Fibroblast of skin of back (primary cell): ENCODE data around the gene MYBBP1A.
A peak's percentile ranks its signal among the peaks of the same experiment; 100 is the strongest.

Source experiments
- DNase-seq: peaks from one replicate; pipeline ENCODE4 v3.0.0-alpha.2; 2013

The MYBBP1A gene

DNA sequence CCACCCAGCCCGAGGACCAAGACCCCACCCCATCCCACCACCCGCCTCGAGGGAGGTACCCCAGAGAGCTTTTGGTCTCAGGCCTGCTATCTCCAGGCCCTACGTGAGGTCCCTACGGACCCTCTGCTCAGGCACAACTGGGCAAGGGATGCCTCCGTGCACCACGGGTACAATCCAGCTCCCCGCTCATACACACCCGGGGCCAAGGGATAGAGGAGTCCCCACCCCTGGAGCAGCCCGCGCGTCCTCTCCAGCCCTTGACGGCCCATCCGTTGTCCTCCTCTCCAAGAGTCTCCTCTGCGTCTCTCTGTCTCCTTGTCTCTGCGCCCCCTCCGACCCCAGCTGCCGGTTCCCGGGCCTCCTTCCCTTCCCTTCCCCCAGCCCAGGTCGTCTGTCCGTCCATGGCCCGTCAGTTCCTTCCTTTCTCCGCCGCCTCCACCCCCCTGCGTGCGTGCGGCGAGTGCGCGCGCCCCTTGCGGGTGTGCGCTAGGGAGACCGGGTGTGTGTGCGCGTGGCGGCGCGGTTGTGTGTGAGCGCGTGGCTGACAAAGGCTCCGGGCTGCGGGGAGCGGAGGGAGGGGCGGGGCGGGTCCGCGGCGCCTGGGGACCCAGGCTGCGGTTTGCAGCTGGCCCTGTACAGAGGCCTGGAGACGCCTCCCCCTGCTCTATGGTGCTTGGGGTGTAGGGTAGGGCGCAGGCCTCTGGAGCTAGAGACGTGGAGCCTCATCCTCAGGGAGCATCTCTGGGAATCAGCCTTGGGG lies 55.6 kb downstream of the MYBBP1A start:
- DNase-seq: no peak

DNA sequence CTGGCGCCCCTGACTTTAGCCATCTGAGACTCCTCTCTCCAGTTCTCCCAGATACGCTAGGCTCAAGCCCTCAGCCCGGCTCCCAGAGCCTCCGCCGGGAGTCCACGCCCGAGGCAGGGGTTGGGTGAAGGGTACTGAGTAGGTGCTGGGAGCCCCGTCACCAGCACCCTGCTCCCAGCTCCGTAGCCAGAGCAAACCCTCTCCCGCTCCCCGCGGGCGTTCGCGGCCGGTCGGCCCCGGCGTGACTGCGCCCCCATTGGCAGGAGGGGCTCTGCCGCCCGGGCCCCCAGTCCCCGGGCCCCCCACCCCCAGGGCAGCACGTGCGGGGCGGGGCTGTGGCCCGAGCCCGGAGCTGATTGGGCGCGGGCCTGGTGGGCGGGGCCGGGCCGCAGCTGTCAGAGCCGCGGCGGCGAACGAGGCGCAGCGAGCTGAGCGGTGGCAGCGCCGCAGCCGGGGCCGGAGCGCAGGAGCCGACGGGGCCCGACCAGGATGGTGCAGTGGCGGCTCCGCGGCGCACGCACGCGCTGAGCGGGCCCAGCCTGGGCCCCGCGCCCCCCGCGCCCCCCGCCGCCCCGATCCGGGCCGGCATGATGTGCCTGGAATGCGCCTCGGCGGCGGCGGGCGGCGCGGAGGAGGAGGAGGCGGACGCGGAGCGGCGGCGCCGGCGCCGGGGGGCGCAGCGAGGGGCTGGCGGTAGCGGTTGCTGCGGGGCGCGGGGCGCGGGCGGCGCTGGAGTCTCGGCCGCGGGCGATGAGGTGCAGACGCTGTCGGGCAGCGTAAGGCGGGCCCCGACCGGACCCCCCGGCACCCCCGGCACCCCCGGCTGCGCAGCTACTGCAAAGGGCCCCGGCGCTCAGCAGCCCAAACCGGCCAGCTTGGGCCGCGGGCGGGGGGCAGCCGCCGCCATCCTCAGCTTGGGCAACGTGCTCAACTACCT lies 56.5 kb downstream of the MYBBP1A start, which contains the start of gene SPNS2:
Gene SPNS2 (plus strand): TSS at position 421 of the 937 bp plus-strand sequence. CDS start 167 bp downstream, at position 588.
- DNase-seq: peak; percentile 49

DNA sequence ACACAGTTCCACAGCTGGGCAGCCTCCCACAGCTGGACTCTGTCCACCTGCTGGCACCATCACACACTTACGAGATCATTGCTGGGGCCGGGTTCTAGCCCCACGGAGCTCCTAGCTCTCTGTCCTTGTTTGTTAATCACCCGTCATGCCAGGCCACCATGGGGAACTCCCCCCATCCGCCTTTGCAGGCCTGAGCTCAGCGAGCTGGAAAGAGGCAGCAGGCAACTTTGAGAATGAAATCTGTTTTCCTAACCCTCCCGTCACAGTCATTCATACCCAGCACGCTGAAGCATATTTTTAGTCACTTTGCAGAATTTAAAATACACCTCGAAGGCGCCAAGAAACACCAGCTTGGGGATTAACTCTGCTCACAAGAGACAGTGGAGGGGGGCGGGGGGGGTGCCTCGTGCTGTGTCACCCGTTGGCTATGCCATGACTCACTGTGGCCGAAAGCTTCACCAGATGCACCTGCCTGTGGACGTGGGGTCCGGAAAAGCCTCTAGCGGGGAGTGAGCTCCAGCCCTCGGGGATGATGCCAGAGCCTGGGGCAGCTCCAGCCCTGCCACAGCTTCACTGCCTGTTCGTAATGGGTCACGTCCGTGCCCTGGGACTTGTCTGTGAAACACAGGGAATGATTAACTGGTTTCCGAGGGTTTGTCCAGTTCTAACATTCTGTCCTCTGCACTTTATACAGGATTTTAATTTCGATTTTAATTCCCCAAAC lies 57.9 kb downstream of the MYBBP1A start:
- peak; percentile 46 for DNase-seq

DNA sequence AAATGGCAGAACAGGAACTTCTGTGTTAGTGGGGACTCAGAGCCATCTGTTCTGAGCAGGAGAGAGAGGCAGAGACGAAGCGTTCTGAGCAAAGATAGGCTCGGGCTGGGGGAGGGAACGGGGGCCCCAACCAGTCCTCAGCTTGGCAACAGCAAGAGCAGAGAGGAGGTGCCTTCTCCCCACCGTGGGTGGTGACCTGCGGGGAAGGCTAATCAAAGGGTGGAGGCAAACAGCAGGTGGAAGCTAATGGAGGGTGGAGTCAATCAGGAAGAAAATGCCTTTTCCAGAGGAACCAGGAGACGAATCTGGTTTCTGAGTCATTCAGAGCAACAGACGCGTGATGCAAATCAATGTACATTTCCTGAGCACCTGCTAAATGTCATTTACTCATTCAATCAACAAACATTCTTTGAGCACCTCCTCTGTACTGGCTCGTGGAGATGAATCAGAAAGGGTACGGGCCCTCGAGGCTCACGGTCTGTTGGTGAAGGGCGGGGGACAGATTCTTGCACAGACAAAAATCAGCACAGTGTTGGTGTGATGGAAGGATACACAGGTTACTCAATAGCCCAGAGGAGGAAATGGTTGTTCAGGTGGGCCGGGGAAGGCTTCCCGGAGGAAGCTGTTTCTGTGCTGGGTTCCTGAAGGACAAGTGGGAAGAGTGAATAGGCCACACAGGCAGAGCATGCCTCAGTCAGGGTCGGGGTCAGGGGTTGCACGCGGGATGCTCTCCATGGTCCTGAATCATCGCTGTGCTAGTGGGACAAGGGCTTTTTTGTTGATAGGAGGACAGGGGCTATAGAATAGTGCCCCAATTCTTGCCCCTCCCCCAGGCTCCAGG lies 62.2 kb downstream of the MYBBP1A start:
- peak; percentile 29 for DNase-seq

DNA sequence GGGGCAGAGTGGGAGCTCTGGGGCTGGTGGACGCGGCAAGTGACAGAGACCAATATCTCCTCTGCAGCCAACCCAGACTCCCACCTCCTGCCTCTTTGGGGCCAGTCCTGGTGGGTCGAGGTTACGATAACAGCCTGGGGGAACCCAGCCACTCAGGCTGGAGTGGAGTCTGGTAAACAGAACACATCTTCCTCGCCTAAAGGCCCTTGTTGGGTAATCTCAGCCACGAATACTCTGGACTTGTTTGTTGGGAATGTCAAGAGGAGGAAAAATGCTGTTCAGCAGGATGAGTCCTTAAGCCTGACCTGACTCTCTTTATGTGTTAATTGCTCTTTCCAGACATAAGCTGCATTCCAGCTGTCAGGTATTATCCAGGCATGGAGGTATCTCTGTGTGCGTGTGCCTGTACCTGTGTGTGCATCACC lies 64.5 kb downstream of the MYBBP1A start:
- DNase-seq: no peak

DNA sequence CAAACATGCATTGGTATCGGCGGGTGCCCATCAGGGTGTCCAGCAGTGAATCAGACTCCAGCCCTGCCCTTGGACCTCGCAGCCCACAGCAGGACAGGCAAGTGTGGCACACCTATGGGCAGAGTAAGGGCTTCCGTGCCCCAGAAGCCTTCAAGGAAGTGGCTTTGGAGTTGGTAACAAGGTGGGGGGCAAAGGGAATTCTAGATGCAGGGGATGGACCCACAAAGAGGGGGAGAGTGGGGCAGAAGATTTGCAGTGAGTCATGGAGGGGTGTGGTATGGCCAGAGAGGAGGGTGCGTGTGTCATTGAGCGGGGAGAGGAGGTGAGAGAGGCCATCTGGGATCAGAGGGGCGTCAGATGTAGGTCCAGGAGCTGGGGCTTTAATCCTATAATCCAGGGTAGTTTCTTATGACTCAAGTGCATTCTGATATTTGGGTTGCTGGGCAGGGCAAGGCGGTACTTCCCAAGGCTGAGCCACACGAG lies 65.0 kb downstream of the MYBBP1A start:
- no peak for DNase-seq

DNA sequence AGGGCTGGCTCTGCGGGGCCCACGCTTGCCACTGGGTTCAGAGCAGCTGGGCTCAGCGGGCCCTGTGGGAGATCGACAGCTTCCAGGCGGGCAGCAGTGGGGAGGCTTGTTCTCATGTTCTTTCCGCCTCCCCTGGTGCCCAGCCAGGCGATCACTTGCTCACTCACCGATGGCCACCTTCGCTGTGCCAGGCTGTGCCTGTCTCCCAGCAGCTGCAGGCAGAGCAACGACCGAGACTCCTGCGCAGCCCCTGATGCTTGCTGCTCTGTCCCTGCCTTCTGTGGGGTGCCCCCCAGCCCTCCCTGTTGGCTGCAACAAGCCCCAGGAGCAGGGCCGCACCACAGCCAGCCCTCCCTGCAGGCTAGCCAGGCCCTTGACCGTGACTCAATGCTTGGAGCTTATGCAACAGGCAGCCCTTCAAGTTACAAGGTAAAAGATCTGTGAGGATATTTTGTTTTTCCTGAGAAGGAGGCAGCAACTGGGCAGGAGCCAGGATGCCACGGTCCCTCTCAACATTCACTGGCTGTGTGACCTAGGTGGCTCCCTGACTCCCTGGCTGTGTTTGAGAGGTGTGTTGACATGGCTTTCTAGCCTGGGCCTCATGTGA lies 66.1 kb downstream of the MYBBP1A start:
- no peak for DNase-seq
